HG02943 (cell line): ENCODE data around the gene POLD4.
"Not testable (repeated sequence)": the region's sequence is repeated elsewhere in the genome, so short reads cannot be mapped to it uniquely, and the experiment has no call there.

Source experiments
- ATAC-seq: cut with Tn5 transposase; IDR thresholded peaks from one replicate; pipeline ENCODE4 v1.9.1; 2021; ENCODE audit warnings: mild to moderate bottlenecking, low read depth, moderate library complexity; ENCODE audit not compliant: unreplicated experiment

Gene POLD4

GRCh38 chr11:67353317-67354074, at the start of gene POLD4:
Gene POLD4 (minus strand): TSS chr11:67353546. CDS start chr11:67353399, 147 bp downstream.
- ATAC-seq: peak; percentile 69

- not testable (repeated sequence) for ATAC-seq
Measured at GRCh38 chr11:67403085-67403484, 49.7 kb upstream of the POLD4 start.

GRCh38 chr11:67402192-67402839, 49.0 kb upstream of the POLD4 start:
- ATAC-seq: not testable (repeated sequence)

GRCh38 chr11:67401495-67402191, 48.3 kb upstream of the POLD4 start, which contains the start of gene PPP1CA:
Gene PPP1CA (minus strand): TSS chr11:67401858. CDS start chr11:67401782, 76 bp downstream.
- ATAC-seq: peak; percentile 56

- peak; percentile 13 for ATAC-seq
Measured at GRCh38 chr11:67400942-67401494, 47.7 kb upstream of the POLD4 start.

GRCh38 chr11:67400251-67400941, 47.0 kb upstream of the POLD4 start:
- no peak for ATAC-seq

GRCh38 chr11:67398661-67399563, 45.6 kb upstream of the POLD4 start:
- ATAC-seq: no peak

- ATAC-seq: no peak
Measured at GRCh38 chr11:67397986-67398660, 44.8 kb upstream of the POLD4 start.

- no peak for ATAC-seq
Measured at GRCh38 chr11:67397536-67397935, 44.2 kb upstream of the POLD4 start.

- no peak for ATAC-seq
Measured at GRCh38 chr11:67396587-67397389, 43.4 kb upstream of the POLD4 start.

GRCh38 chr11:67396259-67396581, 42.9 kb upstream of the POLD4 start:
- no peak for ATAC-seq

- no peak for ATAC-seq
Measured at GRCh38 chr11:67395555-67396258, 42.4 kb upstream of the POLD4 start.

GRCh38 chr11:67393990-67394389, 40.6 kb upstream of the POLD4 start:
- ATAC-seq: no peak

- ATAC-seq: no peak
Measured at GRCh38 chr11:67393437-67393836, 40.1 kb upstream of the POLD4 start.

GRCh38 chr11:67392183-67392715, 38.9 kb upstream of the POLD4 start:
- ATAC-seq: no peak

- peak; percentile 63 for ATAC-seq
Measured at GRCh38 chr11:67391304-67392182, 38.2 kb upstream of the POLD4 start, which contains the start of gene RAD9A. Gene RAD9A (plus strand): TSS chr11:67391986. CDS start chr11:67392045, 59 bp downstream.
